K562 (cell line): ENCODE measurements around the gene ERBB4. TPM values are rescaled to one million over a fixed set of nuclear protein-coding genes. Genes with fewer than 3 reads are reported as not detected.

Source experiments
- E2F8 ChIP-seq: fragments of 450-650 bp; IDR thresholded peaks from 2 replicates; pipeline ENCODE4 v1.7.1; 2018; ENCODE audit warnings: mild to moderate bottlenecking, low read depth; ENCODE audit not compliant: partially characterized antibody
- HINFP ChIP-seq: fragments of 450-650 bp; conservative IDR thresholded peaks from 2 replicates; pipeline ENCODE4 v1.6.1; 2016; ENCODE audit warnings: missing genetic modification characterization, low read depth, mild to moderate bottlenecking, control low read depth, missing compliant biosample characterization
- HMGXB4 ChIP-seq: sonication (generic); formaldehyde crosslinking; IDR thresholded peaks from 2 replicates; pipeline ENCODE4 v1.8.1; 2023; ENCODE audit warnings: mild to moderate bottlenecking, missing genetic modification reagents
- HNRNPUL1 ChIP-seq: fragments of 200-400 bp; formaldehyde crosslinking; IDR thresholded peaks from 2 replicates; pipeline ENCODE4 v1.6.1; 2017; ENCODE audit warnings: low read length
- MAFG ChIP-seq: fragments of 450-650 bp; conservative IDR thresholded peaks from 2 replicates; pipeline ENCODE4 v1.6.1; 2016; ENCODE audit warnings: missing genetic modification characterization, missing compliant biosample characterization
- POLR2B ChIP-seq: fragments of 450-650 bp; IDR thresholded peaks from 2 replicates; pipeline ENCODE4 v1.6.1; 2018; ENCODE audit warnings: low read depth; ENCODE audit not compliant: partially characterized antibody
- ZNF197 ChIP-seq: fragments of 200-800 bp; sonication (Bioruptor generic); IDR thresholded peaks from 2 replicates; pipeline ENCODE4 v1.6.1; 2016; ENCODE audit warnings: low read depth, missing genetic modification characterization, missing compliant biosample characterization
- polyA plus RNA-seq, 8 experiments: library from polyadenylated mRNA; depleted of rRNA in 4 of 8; stranded (reverse) in 5 of 8; unstranded in 3 of 8; fragments of >200 nt; fragmentation: Nextera tagmentation in 2 of 8; fragmentation: Illumina TruSeq in 1 of 8; extraction: Ambion mirVana in 2 of 8; extraction: Trizol in 1 of 8; gene quantifications; 2 replicates each; pipeline versions ENCODE4 v1.2.1 to v1.2.3, GENCODE V29; 2011 to 2014; ENCODE audit warnings: inconsistent platforms in 1 of 8, missing spikeins in 1 of 8
- total RNA-seq, 7 experiments: library from RNA; depleted of rRNA in 6 of 7; stranded (reverse); fragments of >200 nt in 6 of 7; fragmentation: Illumina TruSeq in 2 of 7; extraction: Trizol in 2 of 7; gene quantifications; 2 replicates each; pipeline versions ENCODE4 v1.2.1 to v1.2.3, GENCODE V29; 2011 to 2021; ENCODE audit warnings: low replicate concordance in 1 of 7

Gene ERBB4
- total and polyA plus RNA-seq, 9 of the 15 experiments (the other 6 are each of a cell fraction or from before 2014, with no cell fraction given) = not detected

GRCh38 chr2:212416086-212416485 lies 122.5 kb downstream of the ERBB4 start (continued):
- TF ChIP-seq E2F8 (no peak), MAFG (tag) (no peak), POLR2B (no peak), HNRNPUL1 (no peak), HINFP (tag) (no peak), HMGXB4 (CRISPR knock-in tag) (no peak), ZNF197 (CRISPR knock-in tag) (no peak)
